Right renal cortex interstitium (tissue), 3 donors: ENCODE measurements around the gene ANXA11. TPM values are rescaled to one million over a fixed set of nuclear protein-coding genes. Genes with fewer than 3 reads are reported as not detected.
"Not testable (repeated sequence)": the region's sequence is repeated elsewhere in the genome, so short reads cannot be mapped to it uniquely, and the experiment has no call there.

Source experiments
- DNase-seq, 3 donors: peaks; one replicate each; pipeline ENCODE4 v3.0.0-alpha.2; 2013; ENCODE audit warnings: low read depth in 3 of 3, low spot score in 2 of 3
- polyA plus RNA-seq, 3 donors: library from polyadenylated mRNA; unstranded; fragments of 120-200 nt; gene quantifications; one replicate each; pipeline ENCODE4 v1.2.1, GENCODE V29; 2013; ENCODE audit not compliant: insufficient read length in 3 of 3

ANXA11 gene
- polyA plus RNA-seq, 3 donors: 123 to 144 (median 140) TPM

- no peak for DNase-seq
These were observed 6.4 kb upstream of the ANXA11 start for GRCh38 chr10:80211786-80212185.

DNA sequence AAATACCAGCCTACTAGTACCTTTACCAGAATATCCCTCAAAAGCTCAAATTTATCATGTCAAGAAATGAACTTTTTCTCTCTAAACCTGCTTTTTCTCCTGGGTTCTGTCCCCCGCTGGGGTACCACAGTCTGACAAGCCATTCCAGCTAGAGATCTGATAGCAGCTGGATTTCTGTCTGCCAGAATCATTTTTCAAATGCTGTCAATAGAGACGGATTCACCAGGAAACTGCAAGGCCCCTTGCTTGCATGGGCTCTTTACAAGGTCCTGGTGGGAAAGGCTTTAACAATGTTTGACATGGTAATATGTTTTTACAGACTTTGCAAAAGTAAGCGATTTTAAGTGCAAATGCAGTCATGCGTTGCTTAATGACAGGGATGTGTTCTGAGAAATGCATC lies 4.9 kb upstream of the ANXA11 start:
- DNase-seq: no peak

DNA sequence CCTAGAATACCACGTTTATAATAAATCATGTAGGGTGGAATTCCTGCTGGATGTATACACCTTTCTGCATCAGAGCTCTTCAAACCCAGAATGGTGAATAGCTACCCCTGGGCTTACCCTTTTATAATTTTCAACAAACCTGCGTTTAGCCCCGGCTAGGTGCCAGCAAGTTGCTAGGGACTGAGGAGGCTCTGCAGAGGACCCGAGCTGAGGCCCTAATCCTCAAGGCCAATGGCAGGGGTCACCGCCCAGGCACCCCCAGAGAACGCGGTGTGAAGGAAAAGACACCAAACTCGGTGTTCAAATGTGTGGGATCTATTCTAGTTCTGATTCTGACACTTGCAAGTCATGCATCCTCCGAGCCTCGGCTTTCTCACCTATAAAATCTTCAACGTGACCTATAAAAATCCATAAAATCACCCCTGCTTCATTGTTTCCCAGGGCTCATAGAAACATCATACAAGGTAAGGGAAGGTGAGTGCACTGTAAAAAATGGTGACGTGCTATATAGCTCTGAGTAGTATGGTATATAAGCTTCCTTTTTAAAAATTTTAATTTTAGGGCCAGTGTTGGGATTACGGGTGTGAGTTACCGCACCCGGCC lies 2.5 kb upstream of the ANXA11 start:
- DNase-seq: no peak

GRCh38 chr10:80206277-80206655 lies 929 bp upstream of the ANXA11 start:
- no peak for DNase-seq

GRCh38 chr10:80204677-80205476 lies 460 bp downstream of the ANXA11 start:
- DNase-seq: no peak

DNA sequence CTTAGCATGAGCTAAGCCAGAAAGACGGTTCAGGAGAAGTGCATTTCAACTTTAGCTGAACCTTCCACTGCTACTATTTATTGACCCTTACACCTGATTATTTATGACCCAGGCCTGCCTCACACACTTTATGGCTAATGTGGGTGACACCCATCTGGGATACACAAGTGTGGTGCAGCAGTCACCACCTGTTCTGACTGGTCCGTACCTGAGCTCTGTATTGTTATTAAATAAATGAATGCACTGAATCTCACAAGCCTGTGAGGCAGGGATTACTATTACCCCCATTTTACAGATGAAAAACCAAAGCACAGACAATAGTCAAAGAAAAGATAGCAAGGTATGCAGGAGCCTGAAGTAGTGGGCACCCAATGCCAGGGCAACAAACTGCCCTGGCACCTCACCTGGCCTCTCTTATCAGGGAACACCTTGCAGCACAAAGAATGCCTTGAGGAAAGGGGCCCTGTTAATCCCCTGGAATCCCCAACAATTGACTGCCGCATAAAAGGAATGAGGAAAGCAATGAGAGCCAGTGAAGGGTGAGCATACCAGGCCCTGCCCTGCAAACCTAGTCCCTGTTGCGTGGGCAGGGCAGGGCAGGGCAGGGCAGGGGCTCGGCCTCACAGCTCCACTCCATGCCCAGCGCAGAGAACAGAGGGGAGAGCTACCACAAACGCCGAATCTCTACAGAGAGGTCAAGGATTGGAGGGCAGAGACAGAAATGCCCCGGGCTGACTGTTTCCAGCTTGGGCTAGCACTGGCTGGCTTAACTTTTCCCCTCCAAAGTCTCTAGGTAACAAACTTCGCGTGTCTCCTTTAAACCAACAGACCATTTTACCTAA lies 1.3 kb downstream of the ANXA11 start:
- DNase-seq: no peak

- no peak for DNase-seq
These were observed 2.2 kb downstream of the ANXA11 start for GRCh38 chr10:80202934-80203834.

- not testable (repeated sequence) for DNase-seq
These were observed 2.8 kb downstream of the ANXA11 start for GRCh38 chr10:80202530-80202929.

DNA sequence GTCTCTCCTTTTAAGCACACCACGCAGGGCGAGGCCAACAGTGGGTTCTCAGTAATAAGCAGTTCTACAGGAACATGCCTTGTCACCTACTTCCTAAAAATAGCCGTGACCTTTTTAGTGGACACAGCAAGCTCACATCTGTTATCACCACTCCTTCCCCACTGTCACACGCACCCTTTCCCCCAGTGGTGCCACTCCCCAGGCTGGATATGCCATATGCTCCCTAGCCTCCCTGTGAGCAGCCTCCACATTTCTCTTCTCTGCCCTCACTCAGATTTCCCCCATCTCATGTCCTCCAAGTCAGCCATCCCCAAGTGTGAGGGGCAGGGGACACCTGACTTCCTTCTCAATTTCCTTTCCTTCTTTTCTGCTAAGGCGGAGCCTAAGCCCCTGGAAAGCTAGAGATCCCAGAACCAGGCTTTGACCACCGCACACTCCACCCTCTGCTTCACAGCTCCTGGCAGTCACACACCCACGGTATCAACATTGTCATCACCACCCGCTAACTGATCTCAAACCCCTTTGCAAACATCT lies 3.7 kb downstream of the ANXA11 start:
- DNase-seq: no peak

DNA sequence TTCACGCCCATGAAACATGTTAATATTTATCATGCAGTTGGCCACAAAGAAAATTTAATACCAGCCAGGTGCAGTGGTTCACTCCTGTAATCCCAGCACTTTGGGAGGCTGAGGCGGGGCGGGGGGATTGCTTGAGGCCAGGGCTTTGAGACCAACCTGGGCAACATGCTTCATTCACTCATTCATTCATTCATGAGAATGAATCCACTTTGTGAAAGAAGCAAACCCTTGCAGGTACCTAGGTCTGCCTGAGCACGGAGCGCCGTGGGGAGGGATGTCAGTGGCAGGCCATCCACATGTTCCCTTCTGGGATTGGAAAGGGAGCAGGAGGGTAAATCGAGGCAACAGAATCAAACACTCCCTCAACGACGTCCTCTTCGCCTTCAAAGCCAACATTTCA lies 4.7 kb downstream of the ANXA11 start:
- DNase-seq: no peak

DNA sequence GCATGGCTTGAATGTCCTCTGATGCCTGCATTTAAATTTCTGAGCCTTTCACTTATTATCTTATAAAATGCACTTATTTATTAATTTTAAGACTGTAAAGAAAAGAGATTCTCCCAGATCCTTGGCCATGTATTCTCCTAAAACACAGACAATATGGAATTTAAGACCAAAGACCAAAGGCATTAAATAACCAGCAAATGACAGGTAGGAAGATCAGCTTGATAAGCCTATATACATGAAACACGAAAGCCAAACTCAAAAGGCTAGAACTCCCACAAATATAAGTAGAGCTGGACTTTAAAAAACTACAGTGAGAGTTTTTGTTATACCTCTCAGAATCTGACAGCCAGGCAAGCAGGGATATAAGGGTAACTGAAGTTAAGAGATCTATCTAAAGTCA lies 5.1 kb downstream of the ANXA11 start:
- no peak for DNase-seq

DNA sequence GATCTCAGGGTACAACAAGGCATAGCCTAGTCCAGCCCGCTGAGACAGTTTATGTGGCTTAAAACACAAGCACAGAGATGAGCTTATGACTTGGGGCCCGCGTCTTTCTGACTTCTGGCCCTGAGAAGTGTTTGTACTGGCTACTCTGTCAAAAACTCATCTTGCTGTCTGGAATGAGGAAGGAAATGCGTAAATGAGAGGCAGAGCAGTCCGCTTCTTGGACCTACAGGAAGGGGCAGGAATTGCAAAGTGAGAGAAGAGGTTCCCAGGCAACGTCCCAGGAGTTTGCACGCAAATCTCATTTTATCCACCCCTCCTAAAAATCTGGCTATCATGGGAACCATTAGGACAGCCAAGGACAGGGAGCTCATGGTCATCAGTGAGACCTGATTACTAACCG lies 5.5 kb downstream of the ANXA11 start:
- DNase-seq: no peak

- DNase-seq: no peak
These were observed 7.1 kb downstream of the ANXA11 start for GRCh38 chr10:80197972-80198916.

DNA sequence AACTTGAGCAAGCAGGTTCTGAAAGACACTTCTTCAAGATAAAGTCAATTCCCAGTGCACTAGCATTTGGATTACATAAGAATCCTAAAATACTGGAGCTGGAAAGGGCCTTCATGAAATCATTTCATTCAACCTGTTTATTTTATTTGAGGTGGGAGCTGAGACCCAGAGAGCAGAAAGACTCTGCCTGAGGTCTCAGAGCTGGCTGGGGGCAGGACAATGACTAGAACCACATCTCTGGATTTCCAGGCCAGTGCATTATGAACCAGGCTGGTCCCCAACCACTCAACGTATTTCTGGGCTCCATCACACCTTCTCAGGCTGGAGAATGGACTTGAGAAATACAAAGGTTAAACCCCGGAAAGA lies 8.4 kb downstream of the ANXA11 start:
- no peak for DNase-seq

- DNase-seq: peak in 2 of 3 donors; percentile 61 to 79
These were observed 8.9 kb downstream of the ANXA11 start for GRCh38 chr10:80196270-80196949.

GRCh38 chr10:80195046-80195574 lies 10.2 kb downstream of the ANXA11 start:
- DNase-seq: no peak

GRCh38 chr10:80194373-80195045 lies 10.8 kb downstream of the ANXA11 start:
- no peak for DNase-seq

- no peak for DNase-seq
These were observed 12.8 kb downstream of the ANXA11 start for GRCh38 chr10:80192553-80192952.
